Gastrocnemius medialis (tissue), 4 donors: Measurements from ENCODE around the gene PAX6.

Source experiments
- CTCF ChIP-seq, 5 experiments: fragments of 450-650 bp in 3 of 5; fragments of 200-600 bp in 2 of 5; sonication (generic) in 2 of 5; IDR thresholded peaks in 4 of 5; conservative IDR thresholded peaks in 1 of 5; 1 replicate in 4 of 5; 2 replicates in 1 of 5; pipeline ENCODE4 v1.5.1; 2016 to 2019; ENCODE audit warnings: antibody characterized with exemption in 5 of 5, mild to moderate bottlenecking in 3 of 5, moderate library complexity in 3 of 5
- POLR2A ChIP-seq, 2 donors: fragments of 450-650 bp; IDR thresholded peaks; one replicate each; pipeline ENCODE4 v1.6.1; 2017; ENCODE audit warnings: antibody characterized with exemption in 2 of 2, mild to moderate bottlenecking in 2 of 2, moderate library complexity in 2 of 2

- TF ChIP-seq CTCF (IDR thresholded peaks at IDR 0.05 in 4 of 5, conservative IDR thresholded peaks at IDR 0.05 in 1 of 5) (no peak), POLR2A (IDR thresholded peaks at IDR 0.05) (no peak)
These were observed 11.2 kb upstream of the PAX6 start for GRCh38 chr11:31822175-31822926.
